NOMO-1 (cell line): ENCODE results near the gene KDM2A.
A peak's percentile ranks its signal among the peaks of the same experiment; 100 is the strongest.
"Not testable (repeated sequence)": the region's sequence is repeated elsewhere in the genome, so short reads cannot be mapped to it uniquely, and the experiment has no call there.

Experiments
- DNase-seq, 2 experiments: peaks; one replicate each; lab custom pipeline; 2025; ENCODE audit not compliant: unreplicated experiment in 2 of 2; lab: John Stamatoyannopoulos, UW

The KDM2A gene

DNA sequence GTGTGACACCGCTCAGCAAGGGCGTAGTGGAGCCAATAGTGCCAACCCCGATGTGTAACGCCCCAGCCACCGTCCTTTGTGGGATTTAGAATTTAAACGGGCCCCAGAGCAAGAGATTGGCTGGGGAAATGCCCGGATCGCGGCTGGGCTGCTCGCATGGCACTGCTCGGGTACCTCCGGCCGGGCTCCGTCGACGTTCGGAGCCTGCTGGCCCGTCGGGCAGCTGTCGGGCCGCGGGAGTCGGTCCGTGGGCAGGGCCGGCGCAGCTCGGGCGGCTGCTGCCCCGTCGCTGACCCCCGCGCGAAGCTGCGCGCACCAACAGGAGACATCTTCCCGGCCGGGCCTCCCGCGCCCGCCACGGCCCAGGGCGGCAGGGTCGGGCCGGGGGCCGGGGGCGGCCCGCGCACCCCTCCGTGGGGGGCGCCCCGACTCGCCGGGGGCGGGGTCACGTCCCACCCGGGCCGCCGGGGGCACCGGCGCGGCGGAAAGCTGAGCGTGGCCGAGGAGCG lies 1.3 kb upstream of the KDM2A start:
- DNase-seq, result peak; percentile 17 to 21

DNA sequence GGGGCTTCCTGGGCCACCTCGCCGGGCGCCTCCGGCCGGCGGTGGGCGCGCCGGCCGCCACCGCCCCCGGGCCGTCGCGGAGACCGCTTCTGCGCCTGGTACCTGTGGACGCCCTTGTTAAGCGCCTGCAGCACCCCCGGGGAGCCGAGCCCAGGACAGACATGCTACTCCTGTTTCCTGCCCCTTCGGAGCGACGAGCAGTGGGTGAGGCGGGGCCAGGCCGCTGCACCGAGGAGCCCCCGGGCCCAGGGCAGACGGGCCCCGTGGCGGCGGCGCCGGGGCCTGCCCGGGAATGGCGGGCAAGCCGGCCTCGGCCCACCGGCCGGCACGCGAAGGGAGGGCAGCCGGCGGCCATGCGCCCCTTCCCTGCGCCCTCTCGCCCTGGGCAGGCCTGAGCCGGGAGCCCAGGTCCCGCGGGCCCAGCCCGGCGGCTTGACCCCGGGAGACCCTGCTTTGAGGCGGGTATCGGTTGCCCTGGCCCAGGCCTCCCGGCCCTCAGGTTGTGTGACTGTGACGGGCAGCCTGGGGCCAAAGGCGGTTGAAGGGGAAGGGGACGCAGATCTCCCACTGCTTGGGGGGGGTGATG lies 789 bp upstream of the KDM2A start:
- DNase-seq, result peak in 1 of 2 experiments; percentile 34

DNA sequence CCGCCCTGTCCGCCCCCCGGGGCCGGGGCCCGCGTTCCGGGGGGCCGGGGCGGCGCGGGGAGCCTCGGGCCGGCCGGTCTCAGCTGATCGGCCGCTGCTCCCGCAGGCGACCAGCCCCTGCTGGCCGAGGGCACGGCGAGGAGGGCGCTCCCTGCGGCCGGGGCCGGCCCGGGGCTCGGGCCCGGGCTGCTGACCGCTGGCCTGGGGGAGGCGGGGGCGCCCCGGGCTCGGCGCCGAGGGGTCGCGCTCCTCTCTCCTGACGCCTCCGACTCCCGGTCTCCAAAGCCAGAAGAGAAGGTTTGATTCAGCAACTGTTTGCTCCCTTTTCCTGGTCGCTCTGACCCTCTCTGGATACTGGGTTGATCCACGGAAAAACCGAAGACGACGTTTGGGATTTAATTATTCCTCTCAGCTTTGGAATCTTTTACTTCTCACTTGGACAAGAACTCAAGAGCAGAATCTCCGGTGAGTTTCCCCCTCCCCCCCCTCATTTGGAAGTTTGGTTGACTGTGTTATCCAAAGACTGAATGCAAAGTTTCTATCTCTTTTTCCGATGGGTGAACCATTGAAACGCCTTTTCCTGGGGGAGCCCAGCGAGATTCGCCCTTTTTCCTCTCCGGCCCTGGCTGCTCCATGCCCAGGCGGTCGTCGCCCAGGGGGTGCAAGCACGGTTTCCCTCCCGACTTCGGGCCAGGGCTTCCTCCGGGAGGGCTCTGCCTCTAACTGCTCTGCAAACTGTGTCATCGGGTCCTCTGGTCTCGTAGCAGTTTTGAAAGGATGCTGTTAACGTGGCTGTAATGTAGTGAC lies 725 bp downstream of the KDM2A start:
- peak in 1 of 2 experiments; percentile 24 for DNase-seq

DNA sequence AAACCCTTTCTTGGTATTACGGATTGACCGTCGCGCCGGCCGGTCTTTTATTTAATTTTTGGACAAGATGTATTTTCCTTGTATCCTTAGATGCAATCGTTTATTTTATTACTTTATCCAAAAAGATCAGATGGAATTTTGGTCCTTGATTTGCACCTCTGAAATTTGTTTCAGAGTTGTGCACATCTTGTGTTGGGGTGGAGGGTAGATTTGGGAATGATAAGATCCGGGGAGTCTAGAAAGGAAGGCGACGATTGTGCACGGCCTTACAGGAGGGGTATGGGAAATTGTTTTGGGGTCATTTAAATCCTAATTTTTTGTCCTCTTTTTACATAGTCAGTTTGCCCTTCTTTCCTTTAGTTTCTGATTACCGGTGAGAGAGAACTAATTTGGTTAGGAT lies 1.4 kb downstream of the KDM2A start:
- no peak for DNase-seq

DNA sequence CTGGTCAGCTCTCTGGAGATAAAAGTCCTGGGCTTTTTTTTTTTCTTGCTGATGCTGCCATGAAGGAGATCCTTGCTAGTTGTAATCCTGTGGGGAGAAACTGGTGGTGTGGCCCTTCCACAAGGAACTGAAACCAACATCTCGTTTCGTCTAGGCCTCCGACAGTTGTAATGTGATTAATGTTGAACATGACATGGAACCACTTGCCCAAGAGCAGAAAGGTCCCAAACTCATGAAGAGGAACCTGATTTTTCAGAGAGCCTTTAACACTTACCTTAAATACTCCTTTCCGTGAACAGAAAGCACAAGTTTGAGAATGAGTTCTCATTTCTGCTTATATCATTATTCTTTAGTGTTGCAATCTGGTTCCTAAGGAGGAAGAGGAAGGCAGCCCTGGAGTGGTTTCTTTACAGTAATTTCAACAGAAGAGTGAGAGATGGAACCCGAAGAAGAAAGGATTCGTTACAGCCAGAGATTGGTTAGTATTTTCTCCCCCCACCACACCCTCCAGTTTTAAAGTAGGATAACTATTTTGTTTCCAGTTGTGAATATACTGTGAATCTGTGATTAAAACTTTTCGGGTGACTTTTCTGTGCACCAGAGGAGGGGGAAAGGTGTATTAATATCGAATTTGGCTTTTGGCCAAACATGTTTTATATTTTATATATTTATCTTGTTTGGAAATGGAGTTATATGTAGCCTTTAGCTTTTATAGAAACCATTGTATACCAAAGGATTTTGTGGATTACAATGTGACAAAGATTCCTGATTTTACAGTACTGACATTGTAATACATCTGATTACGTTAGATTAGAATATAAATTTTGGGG lies 2.0 kb downstream of the KDM2A start:
- DNase-seq, result peak; percentile 96 to 99

DNA sequence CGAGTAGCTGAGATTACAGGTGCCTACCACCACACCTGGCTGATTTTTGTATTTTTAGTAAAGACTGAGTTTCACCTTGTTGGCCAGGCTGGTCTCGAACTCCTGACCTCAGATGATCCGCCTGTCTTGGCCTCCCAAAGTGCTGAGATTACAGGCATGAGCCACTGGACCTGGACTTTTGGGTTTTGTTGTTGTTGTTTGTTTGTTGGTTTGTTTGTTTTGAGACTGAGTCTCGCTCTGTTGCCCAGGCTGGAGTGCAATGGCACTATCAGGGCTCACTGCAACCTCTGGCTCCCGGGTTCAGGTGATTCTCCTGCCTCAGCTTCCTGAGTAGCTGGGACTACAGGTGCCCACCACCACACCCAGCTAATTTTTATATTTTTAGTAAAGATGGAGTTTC lies 4.7 kb downstream of the KDM2A start:
- DNase-seq, result not testable (repeated sequence)

DNA sequence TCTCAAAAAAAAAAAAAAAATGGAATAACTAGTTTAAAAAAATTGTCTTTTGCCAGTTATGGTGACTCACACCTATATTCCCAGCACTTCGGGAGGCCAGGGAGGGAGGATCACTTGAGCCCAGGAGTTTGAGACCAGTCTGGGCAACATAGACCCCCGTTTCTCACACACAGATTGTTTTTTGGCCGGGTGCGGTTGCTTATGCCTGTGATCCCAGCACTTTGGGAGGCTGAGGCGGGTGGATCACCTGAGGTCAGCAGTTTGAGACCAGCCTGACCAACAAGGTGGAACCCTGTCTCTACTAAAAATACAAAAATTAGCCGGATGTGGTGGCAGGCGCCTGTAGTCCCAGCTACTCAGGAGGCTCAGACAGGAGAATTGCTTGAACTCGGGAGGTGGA lies 7.2 kb downstream of the KDM2A start:
- not testable (repeated sequence) for DNase-seq

DNA sequence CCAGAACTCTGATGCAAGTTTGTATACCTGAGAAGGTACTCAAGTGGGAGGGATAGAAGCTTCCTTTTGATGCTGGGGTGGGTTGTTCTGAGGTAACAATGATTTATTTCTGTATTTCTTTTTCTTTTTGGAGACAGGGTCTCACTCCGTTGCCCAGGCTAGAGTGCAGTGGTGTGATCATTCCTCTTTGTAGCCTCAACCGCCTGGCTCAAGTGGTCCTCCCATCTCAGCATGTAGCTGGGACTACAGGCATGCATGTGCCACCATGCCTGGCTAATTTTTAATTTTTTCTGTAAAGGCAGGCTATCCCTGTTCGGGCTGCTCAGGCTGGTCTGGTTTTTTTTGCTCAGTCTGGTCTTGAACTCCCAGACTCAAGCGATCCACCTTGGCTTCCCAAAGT lies 7.9 kb downstream of the KDM2A start:
- DNase-seq, result no peak

DNA sequence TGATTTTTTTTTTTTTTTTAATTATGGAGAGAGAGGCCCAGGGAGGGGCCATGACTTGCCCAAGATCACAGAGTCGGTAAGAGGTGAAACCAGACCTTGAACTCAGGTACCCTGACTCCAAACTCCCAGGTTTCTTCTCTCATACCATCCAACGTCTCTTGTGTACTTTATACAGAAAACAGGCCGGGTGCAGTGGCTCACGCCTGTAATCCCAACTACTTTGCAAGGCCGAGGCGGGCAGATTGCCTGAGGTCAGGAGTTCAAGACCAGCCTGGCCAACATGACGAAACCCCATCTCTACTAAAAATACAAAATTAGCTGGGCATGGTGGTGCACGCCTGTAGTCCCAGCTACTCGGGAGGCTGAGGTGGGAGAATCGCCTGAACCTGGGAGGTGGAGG lies 11.8 kb downstream of the KDM2A start:
- not testable (repeated sequence) for DNase-seq

DNA sequence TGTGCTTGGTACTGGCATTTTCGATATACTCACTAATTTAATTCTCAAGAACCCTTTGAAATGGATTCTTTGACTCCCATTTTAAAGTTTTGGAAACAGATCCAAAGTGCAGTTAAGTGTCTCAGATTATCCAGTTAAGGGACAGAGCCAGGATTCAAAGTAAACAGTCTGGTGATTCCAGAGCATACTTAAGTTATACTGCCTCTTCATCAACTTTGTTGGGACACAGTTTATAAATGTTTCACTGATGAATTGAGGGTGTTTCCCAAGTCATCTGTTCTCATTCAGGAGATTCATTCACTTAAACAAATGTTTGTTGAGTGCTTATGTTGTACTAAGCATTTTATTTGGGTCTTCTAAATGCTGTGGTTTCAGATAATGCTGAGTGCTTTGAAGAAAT lies 17.1 kb downstream of the KDM2A start:
- no peak for DNase-seq

DNA sequence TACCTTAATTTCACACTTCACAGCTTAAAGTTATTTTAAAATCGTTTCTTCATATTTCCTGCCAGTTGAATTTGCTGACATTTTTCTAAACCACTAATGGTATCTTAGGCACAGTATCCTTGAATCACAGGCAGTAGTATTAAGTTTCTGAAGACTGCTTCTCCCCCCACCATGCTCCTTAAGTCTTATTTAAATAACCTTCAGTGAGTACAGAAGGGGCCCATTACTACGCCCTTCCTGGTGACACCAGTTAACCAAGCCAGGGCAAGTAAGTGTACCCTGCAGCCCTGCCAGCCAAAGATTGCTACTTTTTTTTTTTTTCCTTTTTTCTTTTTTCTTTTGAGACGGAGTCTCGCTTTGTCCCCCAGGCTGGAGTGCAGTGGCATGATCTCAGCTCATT lies 19.9 kb downstream of the KDM2A start:
- DNase-seq, result no peak

DNA sequence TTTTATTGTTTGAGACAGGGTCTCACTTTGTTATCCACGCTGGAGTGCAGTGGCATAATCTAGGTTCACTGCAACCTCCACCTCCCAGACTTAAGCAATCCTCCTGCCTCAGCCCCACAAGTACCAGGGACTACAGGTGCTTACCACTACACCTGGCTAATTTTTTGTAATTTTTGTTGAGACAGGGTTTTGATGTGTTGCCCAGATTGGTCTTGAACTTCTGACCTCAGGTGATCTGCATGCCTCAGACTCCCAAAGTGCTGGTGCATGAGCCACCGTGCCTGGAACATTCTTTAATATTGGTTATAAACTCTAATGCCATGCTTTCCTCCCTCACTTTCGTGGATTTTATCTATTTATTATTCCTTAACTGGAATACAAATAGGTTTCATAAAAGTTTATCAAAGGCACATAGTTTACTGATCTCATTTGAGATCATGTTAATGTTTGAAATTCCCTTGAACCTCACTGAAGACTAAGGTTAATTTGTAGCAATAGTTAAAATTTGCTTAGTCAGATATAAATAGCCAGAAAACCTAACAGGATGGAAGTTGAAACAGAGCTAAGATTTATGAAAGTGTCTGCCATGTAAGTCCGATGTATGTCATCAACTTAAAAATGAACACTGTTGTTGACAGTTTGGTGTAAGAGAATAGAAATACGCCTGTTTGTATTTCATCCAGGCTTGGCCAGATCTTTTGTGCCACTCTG lies 27.6 kb downstream of the KDM2A start:
- no peak for DNase-seq

DNA sequence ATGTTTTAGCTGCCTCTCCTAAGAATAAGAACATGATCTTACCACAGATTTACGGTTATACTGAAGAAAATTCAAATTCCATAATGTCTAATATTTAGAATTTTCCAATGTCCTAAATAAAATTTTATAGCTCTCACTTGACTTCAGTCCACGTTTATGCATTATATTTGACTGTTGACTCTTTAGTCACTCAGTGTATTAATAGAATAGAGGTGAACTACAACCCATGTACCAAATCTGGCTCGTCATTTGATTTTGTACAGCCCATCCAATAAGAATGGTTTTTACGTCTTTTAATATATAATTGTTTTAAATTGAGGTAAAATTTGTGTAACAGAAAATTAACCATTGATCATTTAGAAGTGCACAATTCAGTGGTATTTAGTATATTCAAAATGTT lies 34.9 kb downstream of the KDM2A start:
- no peak for DNase-seq

DNA sequence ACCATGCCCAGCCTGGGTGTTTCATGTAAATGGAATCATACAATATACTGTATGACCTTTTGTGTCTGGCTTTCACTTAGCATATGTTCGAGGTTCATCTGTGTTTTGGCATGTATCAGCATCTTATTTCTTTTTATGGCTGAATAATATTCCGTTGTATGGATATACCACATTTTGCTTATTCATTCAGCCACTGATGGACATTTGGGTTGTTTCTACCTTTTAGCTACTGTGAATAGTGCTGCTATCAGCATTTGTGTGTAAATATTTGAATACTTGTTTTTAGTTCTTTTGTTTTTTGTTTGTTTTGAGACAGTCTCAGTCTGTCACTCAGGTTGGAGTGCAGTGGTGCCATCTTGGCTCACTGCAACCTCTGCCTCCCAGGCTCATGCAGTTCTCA lies 35.7 kb downstream of the KDM2A start:
- no peak for DNase-seq

DNA sequence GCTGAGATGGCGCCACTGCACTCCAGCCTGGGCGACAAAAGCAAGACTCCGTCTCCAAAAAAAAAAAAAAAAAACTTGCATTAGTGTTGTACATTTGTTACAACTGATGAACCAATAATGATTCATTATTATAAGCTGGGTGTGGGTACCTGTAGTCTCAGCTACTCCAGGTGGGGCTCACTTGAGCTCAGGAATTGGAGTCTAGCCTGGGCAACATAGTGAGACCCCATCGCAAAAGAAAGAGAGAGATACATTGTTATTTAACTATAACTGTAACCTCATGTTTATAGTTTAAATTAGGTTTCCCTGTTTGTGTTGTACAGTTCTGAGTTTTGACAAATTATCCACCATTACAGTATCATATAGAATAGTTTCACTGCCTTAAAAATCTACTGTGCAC lies 38.6 kb downstream of the KDM2A start:
- DNase-seq, result no peak

DNA sequence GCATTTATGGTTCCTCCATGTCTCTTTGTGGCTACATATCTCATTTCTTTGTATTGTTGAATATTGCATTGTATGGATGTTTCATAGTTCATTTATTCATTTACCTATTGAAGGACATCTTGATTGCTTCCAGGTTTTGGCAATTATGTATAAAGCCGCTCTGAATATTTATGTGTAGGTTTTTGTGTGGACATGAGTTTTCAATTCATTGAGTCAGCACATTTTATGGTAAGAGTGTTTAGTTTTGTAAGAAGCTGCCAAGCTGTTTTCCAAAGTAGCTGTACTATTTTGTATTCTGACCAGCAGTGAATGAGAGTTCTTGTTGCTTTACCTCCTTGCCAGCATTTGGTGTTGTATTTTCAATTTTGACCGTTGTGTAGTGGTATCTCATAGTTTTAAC lies 39.2 kb downstream of the KDM2A start:
- no peak for DNase-seq

DNA sequence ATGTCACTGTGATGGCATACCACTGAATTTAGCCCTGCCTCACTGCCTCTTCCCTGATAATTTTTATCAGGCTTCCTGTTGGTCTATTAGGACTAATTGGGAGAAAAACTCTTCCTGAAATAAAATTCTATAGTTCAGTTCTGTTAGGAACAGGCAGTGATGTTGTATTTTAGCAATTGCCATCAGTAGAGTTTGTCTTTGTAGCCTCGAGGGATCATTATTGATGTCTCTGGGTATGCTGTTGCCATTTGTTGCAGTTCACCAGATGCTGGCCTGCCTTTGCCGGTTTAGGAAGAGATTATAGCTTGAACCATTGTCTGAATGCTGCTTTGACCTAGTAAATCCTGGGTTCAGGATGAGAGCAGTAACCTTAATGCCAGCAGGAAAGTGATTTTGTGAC lies 41.0 kb downstream of the KDM2A start:
- DNase-seq, result no peak

DNA sequence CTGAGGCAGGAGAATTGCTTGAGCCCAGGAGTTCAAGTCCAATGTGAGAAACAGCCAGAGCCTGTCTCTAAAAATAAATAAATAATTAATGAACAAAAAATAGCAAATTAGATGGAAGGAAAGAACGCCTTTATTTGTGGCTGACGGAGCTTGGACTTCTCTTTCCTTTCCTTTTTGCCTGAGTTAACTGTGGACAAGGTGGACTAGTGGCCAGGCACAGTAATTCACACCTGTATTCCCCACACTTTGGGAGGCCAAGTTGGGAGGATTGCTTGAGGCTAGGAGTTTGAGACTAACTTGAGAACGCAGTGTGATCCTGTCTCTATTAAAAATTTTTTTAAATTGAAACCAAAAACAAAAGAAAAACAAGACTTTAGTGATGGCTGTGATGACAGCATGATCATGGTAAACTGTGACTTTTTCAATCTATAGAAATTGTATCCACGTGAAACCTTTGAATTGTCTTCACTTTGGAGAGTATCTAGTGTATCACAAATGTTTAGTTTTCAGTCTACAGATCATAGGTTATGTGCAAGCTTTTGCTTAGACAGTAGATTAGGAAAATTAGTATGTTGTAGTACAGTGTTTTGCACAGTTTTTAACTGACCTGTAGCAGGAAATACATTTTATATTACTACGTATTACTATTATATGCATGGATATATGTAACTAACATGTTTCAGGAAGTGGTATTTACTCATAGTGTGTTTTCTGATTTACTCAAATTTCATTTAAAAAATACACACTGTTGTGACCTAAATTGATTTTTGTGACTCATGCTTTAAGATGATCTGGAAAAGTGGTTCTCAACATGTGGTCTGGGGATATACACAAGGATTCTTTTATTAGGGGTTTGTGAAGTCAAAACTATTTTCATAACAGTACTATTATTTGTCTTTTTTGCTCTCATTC lies 42.1 kb downstream of the KDM2A start:
- no peak for DNase-seq

DNA sequence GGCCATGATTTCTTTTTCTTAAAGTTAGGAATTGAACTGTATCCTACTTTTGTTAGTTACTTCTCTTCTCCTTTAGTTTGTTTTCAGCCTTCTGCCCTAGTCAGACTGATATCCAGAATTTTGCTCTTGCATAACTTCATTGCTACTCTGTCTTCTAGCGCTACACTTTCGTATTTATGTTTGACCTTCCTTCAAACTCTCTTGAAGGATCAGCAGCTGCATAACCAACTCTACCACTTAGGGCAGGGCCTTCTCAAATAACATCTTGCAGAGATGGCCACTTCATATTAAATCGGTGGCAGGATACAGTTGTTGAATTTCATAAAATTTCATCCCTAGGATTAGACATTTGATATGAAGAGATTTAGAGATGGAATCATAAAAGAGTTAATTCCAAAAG lies 43.9 kb downstream of the KDM2A start:
- no peak for DNase-seq

DNA sequence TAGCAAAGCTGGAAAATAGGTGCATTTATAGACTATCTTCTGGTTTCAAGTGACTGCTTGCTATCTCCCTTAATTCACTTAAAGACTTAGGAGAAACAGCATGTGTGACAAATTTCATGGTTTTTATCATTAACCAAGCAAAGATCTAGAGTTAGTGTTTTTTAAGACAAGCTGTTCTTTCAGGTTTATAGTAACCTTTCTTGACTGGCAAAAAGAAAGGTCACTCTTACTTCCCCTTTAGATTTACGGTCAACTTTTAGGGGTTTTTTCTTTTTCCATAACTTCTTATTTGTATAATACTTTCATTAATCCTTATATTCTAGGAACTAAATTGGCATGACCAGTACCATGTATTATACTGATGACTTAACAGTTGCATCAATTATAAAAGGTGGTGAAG lies 46.6 kb downstream of the KDM2A start:
- DNase-seq, result peak in 1 of 2 experiments; percentile 13
